ENCODE data around the gene NPR3. TPM values are rescaled to one million over a fixed set of nuclear protein-coding genes. Genes with fewer than 3 reads are reported as not detected.

The NPR3 gene
- total and polyA plus RNA-seq, 3 experiments from 2014 or later = not detected

DNA sequence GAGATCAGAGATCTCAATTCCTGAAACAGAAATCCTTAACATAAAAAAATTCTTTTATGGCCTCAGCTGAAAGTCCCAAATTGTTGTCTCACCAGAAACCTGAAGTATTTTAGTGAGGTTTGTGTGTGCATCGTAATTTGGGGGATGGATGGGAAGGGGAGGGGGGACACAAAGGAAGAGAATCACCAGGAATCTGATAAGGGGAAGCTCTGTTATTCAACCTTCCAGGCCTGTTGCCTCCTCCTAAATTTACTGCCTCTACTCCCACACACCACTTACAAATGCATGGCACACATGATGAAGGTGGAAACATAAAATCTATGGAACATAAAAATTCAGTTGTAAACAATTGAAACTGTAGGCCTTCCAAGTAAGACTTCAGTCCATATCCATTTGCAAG, 97.7 kb downstream of the NPR3 start:
- H3K27me3 Mint-ChIP-seq = peaks cover 0 to 7% of the 10 kb centered on the region in 2 donors
- H3K9me3 Mint-ChIP-seq = peaks cover under 1 to 9% (median 3%) of the 10 kb centered on the region in 5 donors
- Histone ChIP-seq H3K4me1 (ENCODE audit: insufficient read depth, low read length) (no peaks in the 10 kb centered on the region), H3K27me3 (ENCODE audit: insufficient read depth, low read length, poor library complexity, severe bottlenecking) (no peaks in the 10 kb centered on the region), H3K36me3 (ENCODE audit: insufficient read depth, low read length) (no peaks in the 10 kb centered on the region), H3K27ac (ENCODE audit: low read depth, low read length) (no peak overlapping the region), H3K4me3 (ENCODE audit: low read length) (no peak overlapping the region), H3K9me3 (ENCODE audit: low read length) (no peaks in the 10 kb centered on the region)
- ChIA-PET CTCF (no interaction called here), POLR2A (no interaction called here)
- H3K27ac Mint-ChIP-seq = no peak overlapping the region
- H3K4me3 Mint-ChIP-seq = no peak overlapping the region
- DNase-seq = no peak
- no peaks in the 10 kb centered on the region for H3K36me3 Mint-ChIP-seq
- H3K4me1 Mint-ChIP-seq = no peaks in the 10 kb centered on the region

GRCh38 chr5:32810804-32811203, 99.7 kb downstream of the NPR3 start:
- no peak overlapping the region for H3K4me3 ChIP-seq (ENCODE audit: low read length)
- POLR2A ChIA-PET = no interaction called here
- Mint-ChIP-seq H3K36me3 (no peaks in the 10 kb centered on the region), H3K4me1 (no peaks in the 10 kb centered on the region), H3K4me3 (no peak overlapping the region), H3K9me3 (peaks cover 0 to 9% (median 4%) of the 10 kb centered on the region in 5 donors), H3K27ac (no peak overlapping the region), H3K27me3 (peaks cover 0 to 7% of the 10 kb centered on the region in 2 donors)
- no peaks in the 10 kb centered on the region for H3K9me3 ChIP-seq (ENCODE audit: low read length)
- no peak overlapping the region for H3K27ac ChIP-seq (ENCODE audit: low read depth, low read length)
- no peak for DNase-seq
- CTCF ChIA-PET = interaction anchor here (1.1 kb wide), 1 partner anchor 14 kb away, joined by 3 read pairs; no protein-coding TSS in a partner anchor
- no peaks in the 10 kb centered on the region for H3K27me3 ChIP-seq (ENCODE audit: insufficient read depth, low read length, poor library complexity, severe bottlenecking)
- no peaks in the 10 kb centered on the region for H3K36me3 ChIP-seq (ENCODE audit: insufficient read depth, low read length)
- H3K4me1 ChIP-seq (ENCODE audit: insufficient read depth, low read length) = no peaks in the 10 kb centered on the region

- no peaks in the 10 kb centered on the region for H3K36me3 Mint-ChIP-seq
- no peak overlapping the region for H3K4me3 ChIP-seq (ENCODE audit: low read length)
- no peak overlapping the region for H3K27ac ChIP-seq (ENCODE audit: low read depth, low read length)
- ChIA-PET POLR2A (no interaction called here), CTCF (no interaction called here)
- no peak for DNase-seq
- H3K4me3 Mint-ChIP-seq = no peak overlapping the region
- no peaks in the 10 kb centered on the region for H3K27me3 ChIP-seq (ENCODE audit: insufficient read depth, low read length, poor library complexity, severe bottlenecking)
- no peaks in the 10 kb centered on the region for H3K9me3 ChIP-seq (ENCODE audit: low read length)
- no peaks in the 10 kb centered on the region for H3K36me3 ChIP-seq (ENCODE audit: insufficient read depth, low read length)
- H3K27me3 Mint-ChIP-seq = peaks cover 0 to 5% of the 10 kb centered on the region in 2 donors
- no peaks in the 10 kb centered on the region for H3K4me1 ChIP-seq (ENCODE audit: insufficient read depth, low read length)
- H3K27ac Mint-ChIP-seq = no peak overlapping the region
- no peaks in the 10 kb centered on the region for H3K4me1 Mint-ChIP-seq
- peaks cover 0 to 12% (median 2%) of the 10 kb centered on the region in 5 donors for H3K9me3 Mint-ChIP-seq
Measured at GRCh38 chr5:32812399-32812798, 101.3 kb downstream of the NPR3 start.

DNA sequence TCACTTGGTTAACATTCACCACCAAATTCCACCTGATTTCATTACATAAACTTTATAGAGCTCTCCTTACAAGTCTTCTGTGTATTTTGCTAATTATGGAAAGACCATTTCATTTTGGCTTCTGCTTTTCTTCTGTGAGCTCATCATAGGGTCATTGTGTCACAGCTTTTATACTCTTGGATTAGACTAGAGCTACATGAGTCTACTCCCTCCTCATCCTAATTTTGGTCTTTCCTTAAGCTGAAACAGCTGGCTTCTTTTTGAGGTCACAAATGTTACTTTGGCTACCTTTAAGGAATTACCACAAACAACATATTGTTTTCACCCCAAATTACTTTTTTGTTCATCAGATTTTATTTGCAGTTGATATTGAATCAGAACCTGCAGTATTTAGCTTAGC, 103.0 kb downstream of the NPR3 start:
- Histone ChIP-seq H3K27ac (ENCODE audit: low read depth, low read length) (no peak overlapping the region), H3K36me3 (ENCODE audit: insufficient read depth, low read length) (no peaks in the 10 kb centered on the region), H3K27me3 (ENCODE audit: insufficient read depth, low read length, poor library complexity, severe bottlenecking) (no peaks in the 10 kb centered on the region), H3K9me3 (ENCODE audit: low read length) (no peaks in the 10 kb centered on the region), H3K4me1 (ENCODE audit: insufficient read depth, low read length) (no peaks in the 10 kb centered on the region), H3K4me3 (ENCODE audit: low read length) (no peak overlapping the region)
- Mint-ChIP-seq H3K4me1 (no peaks in the 10 kb centered on the region), H3K9me3 (peaks cover 0 to 9% (median 2%) of the 10 kb centered on the region in 5 donors), H3K27ac (no peak overlapping the region), H3K27me3 (peaks cover 0 to 5% of the 10 kb centered on the region in 2 donors), H3K4me3 (no peak overlapping the region), H3K36me3 (no peaks in the 10 kb centered on the region)
- no peak for DNase-seq
- ChIA-PET CTCF (no interaction called here), POLR2A (no interaction called here)

DNA sequence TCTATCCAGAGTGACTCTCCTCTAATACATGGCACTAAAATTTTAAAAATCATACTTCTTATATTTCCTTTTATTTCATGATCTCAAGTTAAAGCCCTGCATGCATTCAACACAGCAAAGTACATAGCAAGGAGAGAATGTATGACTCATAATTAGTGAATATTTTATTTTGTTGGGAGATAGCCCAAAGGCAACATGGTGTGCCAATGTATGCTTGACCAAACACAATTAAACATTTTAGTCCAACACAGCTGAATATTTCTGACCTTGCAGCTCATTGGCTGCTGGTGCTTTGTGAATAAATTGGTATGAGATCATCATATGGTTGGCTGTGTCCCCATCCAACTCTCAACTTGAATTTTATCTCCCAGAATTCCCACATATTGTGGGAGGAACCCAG, 103.5 kb downstream of the NPR3 start:
- Histone ChIP-seq H3K27me3 (ENCODE audit: insufficient read depth, low read length, poor library complexity, severe bottlenecking) (no peaks in the 10 kb centered on the region), H3K36me3 (ENCODE audit: insufficient read depth, low read length) (no peaks in the 10 kb centered on the region), H3K4me3 (ENCODE audit: low read length) (no peak overlapping the region), H3K4me1 (ENCODE audit: insufficient read depth, low read length) (no peaks in the 10 kb centered on the region), H3K9me3 (ENCODE audit: low read length) (no peaks in the 10 kb centered on the region), H3K27ac (ENCODE audit: low read depth, low read length) (no peak overlapping the region)
- Mint-ChIP-seq H3K4me3 (no peak overlapping the region), H3K4me1 (no peaks in the 10 kb centered on the region), H3K9me3 (peaks cover 0 to 9% (median 2%) of the 10 kb centered on the region in 5 donors), H3K27me3 (peaks cover 0 to 3% of the 10 kb centered on the region in 2 donors), H3K27ac (no peak overlapping the region), H3K36me3 (no peaks in the 10 kb centered on the region)
- CTCF ChIA-PET = no interaction called here
- DNase-seq = no peak
- POLR2A ChIA-PET = no interaction called here

DNA sequence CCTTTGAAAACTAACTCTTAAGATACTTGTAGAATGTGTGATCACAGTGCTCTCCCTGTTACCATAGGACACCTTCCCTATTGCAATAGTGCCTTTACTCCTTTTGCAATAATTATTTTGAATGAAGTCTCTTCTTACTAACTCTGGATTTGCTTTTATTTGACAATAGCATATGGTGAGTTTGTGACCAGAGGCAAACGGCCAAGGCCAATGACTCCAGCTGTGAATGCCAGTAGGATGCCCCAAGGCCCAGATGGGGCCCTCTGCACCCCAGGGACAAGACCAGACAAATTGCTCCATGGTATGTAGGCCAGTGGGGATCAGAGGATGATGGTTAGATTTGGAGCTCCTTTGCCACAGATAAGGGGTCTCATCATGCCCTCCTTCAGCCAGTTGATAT, 116.9 kb downstream of the NPR3 start:
- DNase-seq = no peak
- no peaks in the 10 kb centered on the region for H3K4me1 ChIP-seq (ENCODE audit: insufficient read depth, low read length)
- H3K27ac Mint-ChIP-seq = no peak overlapping the region
- H3K27me3 Mint-ChIP-seq = no peaks in the 10 kb centered on the region
- H3K36me3 ChIP-seq (ENCODE audit: insufficient read depth, low read length) = no peaks in the 10 kb centered on the region
- H3K9me3 ChIP-seq (ENCODE audit: low read length) = no peaks in the 10 kb centered on the region
- no peak overlapping the region for H3K4me3 Mint-ChIP-seq
- CTCF ChIA-PET = no interaction called here
- POLR2A ChIA-PET = no interaction called here
- H3K9me3 Mint-ChIP-seq = peaks cover 0 to 10% (median 3%) of the 10 kb centered on the region in 5 donors
- H3K27ac ChIP-seq (ENCODE audit: low read depth, low read length) = no peak overlapping the region
- H3K4me3 ChIP-seq (ENCODE audit: low read length) = no peak overlapping the region
- no peaks in the 10 kb centered on the region for H3K36me3 Mint-ChIP-seq
- no peaks in the 10 kb centered on the region for H3K4me1 Mint-ChIP-seq
- no peaks in the 10 kb centered on the region for H3K27me3 ChIP-seq (ENCODE audit: insufficient read depth, low read length, poor library complexity, severe bottlenecking)

DNA sequence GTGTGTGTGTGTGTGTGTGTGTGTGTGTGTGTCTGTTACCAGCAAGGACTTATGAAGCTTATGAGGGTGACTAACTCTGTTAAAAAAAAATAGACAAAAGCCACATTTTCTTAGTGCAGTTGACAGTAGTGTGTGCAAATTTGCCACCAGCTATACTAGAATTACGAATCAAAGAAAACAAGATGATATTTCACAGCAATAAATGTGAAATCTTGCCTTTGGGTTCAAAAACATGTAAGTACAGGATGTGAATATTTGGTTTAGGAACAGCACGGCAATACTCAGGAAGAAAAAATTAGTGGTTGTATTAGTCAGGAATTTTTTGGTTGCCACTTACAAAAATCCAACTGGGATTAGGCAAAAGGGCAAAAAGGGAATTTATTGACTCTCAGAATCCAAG, 117.4 kb downstream of the NPR3 start:
- H3K4me3 ChIP-seq (ENCODE audit: low read length) = no peak overlapping the region
- no peaks in the 10 kb centered on the region for H3K4me1 Mint-ChIP-seq
- H3K27me3 ChIP-seq (ENCODE audit: insufficient read depth, low read length, poor library complexity, severe bottlenecking) = no peaks in the 10 kb centered on the region
- no peak overlapping the region for H3K4me3 Mint-ChIP-seq
- no peaks in the 10 kb centered on the region for H3K36me3 ChIP-seq (ENCODE audit: insufficient read depth, low read length)
- ChIA-PET CTCF (no interaction called here), POLR2A (no interaction called here)
- peaks cover 0 to 10% (median 3%) of the 10 kb centered on the region in 5 donors for H3K9me3 Mint-ChIP-seq
- H3K36me3 Mint-ChIP-seq = no peaks in the 10 kb centered on the region
- no peak overlapping the region for H3K27ac ChIP-seq (ENCODE audit: low read depth, low read length)
- no peak overlapping the region for H3K27ac Mint-ChIP-seq
- no peaks in the 10 kb centered on the region for H3K27me3 Mint-ChIP-seq
- DNase-seq = no peak
- H3K9me3 ChIP-seq (ENCODE audit: low read length) = no peaks in the 10 kb centered on the region
- H3K4me1 ChIP-seq (ENCODE audit: insufficient read depth, low read length) = no peaks in the 10 kb centered on the region

DNA sequence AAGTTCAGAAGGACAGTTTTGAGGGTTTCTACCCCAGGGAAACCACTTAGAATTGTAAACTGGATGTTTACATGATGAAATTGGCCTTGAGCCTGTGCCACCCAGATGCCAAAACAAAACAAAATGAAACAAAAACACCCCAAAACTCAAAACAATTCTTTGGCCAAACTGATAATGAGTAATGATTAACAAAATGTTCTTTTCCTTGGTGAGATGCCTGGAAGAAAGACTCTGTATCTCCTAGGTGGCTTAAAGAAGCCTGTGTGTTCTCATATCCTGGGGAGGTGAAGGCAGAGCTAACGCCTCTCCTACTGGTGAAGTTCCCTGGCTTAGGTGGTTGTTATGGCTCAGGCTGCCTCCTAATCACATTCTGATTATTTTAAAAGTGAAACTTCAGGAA, 120.5 kb downstream of the NPR3 start:
- H3K4me3 Mint-ChIP-seq = no peak overlapping the region
- H3K36me3 ChIP-seq (ENCODE audit: insufficient read depth, low read length) = no peaks in the 10 kb centered on the region
- CTCF ChIA-PET = no interaction called here
- no peak overlapping the region for H3K4me3 ChIP-seq (ENCODE audit: low read length)
- H3K27ac Mint-ChIP-seq = no peak overlapping the region
- H3K36me3 Mint-ChIP-seq = no peaks in the 10 kb centered on the region
- no peaks in the 10 kb centered on the region for H3K27me3 Mint-ChIP-seq
- H3K27me3 ChIP-seq (ENCODE audit: insufficient read depth, low read length, poor library complexity, severe bottlenecking) = no peaks in the 10 kb centered on the region
- no peak for DNase-seq
- no peaks in the 10 kb centered on the region for H3K4me1 Mint-ChIP-seq
- H3K4me1 ChIP-seq (ENCODE audit: insufficient read depth, low read length) = no peaks in the 10 kb centered on the region
- POLR2A ChIA-PET = no interaction called here
- no peak overlapping the region for H3K27ac ChIP-seq (ENCODE audit: low read depth, low read length)
- H3K9me3 ChIP-seq (ENCODE audit: low read length) = no peaks in the 10 kb centered on the region
- H3K9me3 Mint-ChIP-seq = peaks cover 0 to 10% (median 3%) of the 10 kb centered on the region in 5 donors

GRCh38 chr5:32833127-32833526, 122.0 kb downstream of the NPR3 start:
- Histone ChIP-seq H3K27me3 (ENCODE audit: insufficient read depth, low read length, poor library complexity, severe bottlenecking) (no peaks in the 10 kb centered on the region), H3K4me1 (ENCODE audit: insufficient read depth, low read length) (no peaks in the 10 kb centered on the region), H3K36me3 (ENCODE audit: insufficient read depth, low read length) (no peaks in the 10 kb centered on the region), H3K4me3 (ENCODE audit: low read length) (no peak overlapping the region), H3K27ac (ENCODE audit: low read depth, low read length) (no peak overlapping the region), H3K9me3 (ENCODE audit: low read length) (no peaks in the 10 kb centered on the region)
- no peaks in the 10 kb centered on the region for H3K4me1 Mint-ChIP-seq
- no peaks in the 10 kb centered on the region for H3K36me3 Mint-ChIP-seq
- ChIA-PET CTCF (no interaction called here), POLR2A (no interaction called here)
- H3K9me3 Mint-ChIP-seq = peaks cover 0 to 15% (median under 1%) of the 10 kb centered on the region in 5 donors
- DNase-seq = no peak
- H3K4me3 Mint-ChIP-seq = no peak overlapping the region
- no peak overlapping the region for H3K27ac Mint-ChIP-seq
- H3K27me3 Mint-ChIP-seq = no peaks in the 10 kb centered on the region
